Measurements from ENCODE around the gene TRAPPC13. TPM values are rescaled to one million over a fixed set of nuclear protein-coding genes. Genes with fewer than 3 reads are reported as not detected.

TRAPPC13 gene
- total RNA-seq, 1 donor from 2014 or later: 53.1 TPM

DNA sequence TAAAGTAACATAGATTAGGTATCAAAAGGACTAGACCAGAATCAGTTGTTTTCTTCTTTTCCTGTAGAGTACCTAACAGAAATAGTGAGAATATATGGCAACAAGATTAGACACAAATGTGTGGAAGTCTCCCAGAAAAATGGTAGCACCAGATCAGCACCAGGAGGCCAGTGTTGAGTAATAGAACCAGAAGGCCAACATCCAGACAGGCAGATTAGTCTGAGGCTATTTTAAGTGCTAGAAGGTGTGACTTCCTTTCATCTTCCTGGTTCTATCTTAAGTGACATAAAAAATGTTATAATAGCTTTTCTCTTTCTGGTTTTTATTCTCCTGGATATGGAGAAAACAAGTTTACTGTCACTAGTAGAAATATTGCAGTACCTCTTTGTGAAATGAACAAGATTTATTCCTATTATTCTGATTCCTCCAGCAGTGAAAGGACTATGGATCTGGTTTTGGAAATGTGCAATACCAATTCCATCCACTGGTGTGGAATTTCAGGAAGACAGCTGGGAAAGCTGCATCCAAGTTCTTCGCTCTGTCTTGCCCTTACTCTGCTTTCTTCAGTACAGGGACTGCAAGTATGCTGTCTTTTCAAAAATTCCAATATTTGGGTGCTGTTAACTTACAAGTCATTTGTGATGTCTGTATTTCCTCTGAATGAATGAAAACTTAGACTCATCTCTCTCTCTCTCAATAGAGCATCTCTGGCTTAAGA lies 39.1 kb downstream of the TRAPPC13 start:
- DNase-seq (ENCODE audit: low spot score): peak; percentile 49
- Mint-ChIP-seq H3K27me3 (ENCODE audit: insufficient read depth, low read depth) (no peaks in the 10 kb centered on the region), H3K4me3 (no peak overlapping the region), H3K4me1 (no peaks in the 10 kb centered on the region), H3K36me3 (peaks cover 4% of the 10 kb centered on the region), H3K27ac (no peak overlapping the region), H3K9me3 (no peaks in the 10 kb centered on the region)
- H3K79me2 ChIP-seq (ENCODE audit: low read depth): no peaks in the 10 kb centered on the region
- no peak overlapping the region for H3K4me3 ChIP-seq
- TF ChIP-seq, protein P1, sequence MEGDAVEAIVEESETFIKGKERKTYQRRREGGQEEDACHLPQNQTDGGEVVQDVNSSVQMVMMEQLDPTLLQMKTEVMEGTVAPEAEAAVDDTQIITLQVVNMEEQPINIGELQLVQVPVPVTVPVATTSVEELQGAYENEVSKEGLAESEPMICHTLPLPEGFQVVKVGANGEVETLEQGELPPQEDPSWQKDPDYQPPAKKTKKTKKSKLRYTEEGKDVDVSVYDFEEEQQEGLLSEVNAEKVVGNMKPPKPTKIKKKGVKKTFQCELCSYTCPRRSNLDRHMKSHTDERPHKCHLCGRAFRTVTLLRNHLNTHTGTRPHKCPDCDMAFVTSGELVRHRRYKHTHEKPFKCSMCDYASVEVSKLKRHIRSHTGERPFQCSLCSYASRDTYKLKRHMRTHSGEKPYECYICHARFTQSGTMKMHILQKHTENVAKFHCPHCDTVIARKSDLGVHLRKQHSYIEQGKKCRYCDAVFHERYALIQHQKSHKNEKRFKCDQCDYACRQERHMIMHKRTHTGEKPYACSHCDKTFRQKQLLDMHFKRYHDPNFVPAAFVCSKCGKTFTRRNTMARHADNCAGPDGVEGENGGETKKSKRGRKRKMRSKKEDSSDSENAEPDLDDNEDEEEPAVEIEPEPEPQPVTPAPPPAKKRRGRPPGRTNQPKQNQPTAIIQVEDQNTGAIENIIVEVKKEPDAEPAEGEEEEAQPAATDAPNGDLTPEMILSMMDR (IDR thresholded peaks at IDR 0.05): peak; percentile 54
- TF ChIP-seq EZH2 (IDR thresholded peaks at IDR 0.05) (no peak), EZH2phosphoT487 (IDR thresholded peaks at IDR 0.05) (no peak)
- H3K4me2 ChIP-seq: no peak overlapping the region
- H3K36me3 ChIP-seq: no peaks in the 10 kb centered on the region
- no peaks in the 10 kb centered on the region for H3K4me1 ChIP-seq
- H3K27ac ChIP-seq: no peak overlapping the region
- no peak overlapping the region for H2AFZ ChIP-seq (replicated peaks)
- no peaks in the 10 kb centered on the region for H3K27me3 ChIP-seq
- no peak overlapping the region for H3K9ac ChIP-seq
- H3K9me3 ChIP-seq (ENCODE audit: low read depth): no peaks in the 10 kb centered on the region
- no peaks in the 10 kb centered on the region for H4K20me1 ChIP-seq (ENCODE audit: low read depth)
- peaks cover 8% of the 10 kb centered on the region for H3F3A ChIP-seq (ENCODE audit: low read depth)

DNA sequence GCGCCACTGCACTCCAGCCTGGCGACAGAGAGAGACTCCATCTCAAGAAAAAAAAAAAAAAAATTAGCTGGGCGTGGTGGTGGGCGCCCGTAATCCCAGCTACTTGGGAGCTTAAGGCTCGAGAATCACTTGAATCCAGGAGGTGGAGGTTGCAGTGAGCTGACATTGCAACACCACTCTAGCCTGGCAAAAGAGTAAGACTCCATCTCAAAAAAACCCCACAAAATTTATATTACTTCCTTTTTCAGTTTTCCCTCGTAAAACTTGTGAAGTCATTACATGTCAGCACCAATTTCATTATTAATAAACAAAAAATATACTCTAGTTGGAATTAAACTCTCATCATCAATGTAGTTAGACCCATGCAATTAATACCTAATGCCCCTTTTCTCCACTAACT lies 43.9 kb downstream of the TRAPPC13 start:
- H3K27ac Mint-ChIP-seq: no peak overlapping the region
- H3K4me1 Mint-ChIP-seq: no peaks in the 10 kb centered on the region

GRCh38 chr5:65672796-65673195 lies 48.0 kb downstream of the TRAPPC13 start:
- Histone ChIP-seq H3F3A (ENCODE audit: low read depth) (no peaks in the 10 kb centered on the region), H3K27ac (no peak overlapping the region)
- H3K27me3 Mint-ChIP-seq (ENCODE audit: insufficient read depth, low read depth): no peaks in the 10 kb centered on the region

More for the DNA sequence above, 43.9 kb downstream of the TRAPPC13 start:
- Histone ChIP-seq H3K9ac (no peak overlapping the region), H3K79me2 (ENCODE audit: low read depth) (no peaks in the 10 kb centered on the region), H3K4me2 (no peak overlapping the region), H3K27ac (no peak overlapping the region), H3F3A (ENCODE audit: low read depth) (peaks cover 6% of the 10 kb centered on the region), H3K4me1 (no peaks in the 10 kb centered on the region), H2AFZ (replicated peaks) (no peak overlapping the region), H3K9me3 (ENCODE audit: low read depth) (no peaks in the 10 kb centered on the region), H4K20me1 (ENCODE audit: low read depth) (no peaks in the 10 kb centered on the region), H3K4me3 (no peak overlapping the region), H3K27me3 (no peaks in the 10 kb centered on the region), H3K36me3 (no peaks in the 10 kb centered on the region)
- H3K27me3 Mint-ChIP-seq (ENCODE audit: insufficient read depth, low read depth): no peaks in the 10 kb centered on the region
- H3K4me3 Mint-ChIP-seq: no peak overlapping the region
- DNase-seq (ENCODE audit: low spot score): no peak
- peaks cover 3% of the 10 kb centered on the region for H3K36me3 Mint-ChIP-seq
- H3K9me3 Mint-ChIP-seq: no peaks in the 10 kb centered on the region
- no peak for TF ChIP-seq EZH2phosphoT487 (IDR thresholded peaks at IDR 0.05)
- TF ChIP-seq, protein P1 (IDR thresholded peaks at IDR 0.05): no peak
- TF ChIP-seq EZH2 (IDR thresholded peaks at IDR 0.05): no peak

More at GRCh38 chr5:65672796-65673195, 48.0 kb downstream of the TRAPPC13 start:
- Mint-ChIP-seq H3K4me3 (no peak overlapping the region), H3K9me3 (no peaks in the 10 kb centered on the region), H3K27ac (no peak overlapping the region), H3K4me1 (no peaks in the 10 kb centered on the region), H3K36me3 (peaks cover 6% of the 10 kb centered on the region)
- H3K79me2 ChIP-seq (ENCODE audit: low read depth): no peaks in the 10 kb centered on the region
- H3K9me3 ChIP-seq (ENCODE audit: low read depth): no peaks in the 10 kb centered on the region
- H4K20me1 ChIP-seq (ENCODE audit: low read depth): no peaks in the 10 kb centered on the region
- H3K36me3 ChIP-seq: no peaks in the 10 kb centered on the region
- H3K9ac ChIP-seq: no peak overlapping the region
- no peaks in the 10 kb centered on the region for H3K4me1 ChIP-seq
- TF ChIP-seq EZH2 (IDR thresholded peaks at IDR 0.05): no peak
- TF ChIP-seq, protein P1 (IDR thresholded peaks at IDR 0.05): no peak
- no peak for TF ChIP-seq EZH2phosphoT487 (IDR thresholded peaks at IDR 0.05)
- no peak overlapping the region for H3K4me2 ChIP-seq
- H3K27me3 ChIP-seq: no peaks in the 10 kb centered on the region
- no peak overlapping the region for H3K4me3 ChIP-seq
- no peak for DNase-seq (ENCODE audit: low spot score)
- no peak overlapping the region for H2AFZ ChIP-seq (replicated peaks)

All from neural progenitor cell (in vitro differentiated cells).